Progenitor cell of endocrine pancreas (in vitro differentiated cells): Measurements from ENCODE around the gene SERPINA5. TPM values are rescaled to one million over a fixed set of nuclear protein-coding genes. Genes with fewer than 3 reads are reported as not detected.

Source experiments
- DNase-seq: peaks from one replicate; pipeline ENCODE4 v3.0.0; 2021; ENCODE audit warnings: low spot score; ENCODE audit not compliant: unreplicated experiment
- H3K27ac Mint-ChIP-seq: 2 replicates; pipeline ENCODE4 v1.8.0; 2021; ENCODE audit warnings: mild to moderate bottlenecking, moderate library complexity, mixed read lengths
- H3K27me3 Mint-ChIP-seq: 2 replicates; pipeline ENCODE4 v1.8.0; 2021; ENCODE audit warnings: mixed read lengths
- H3K36me3 Mint-ChIP-seq: 2 replicates; pipeline ENCODE4 v1.8.0; 2022; ENCODE audit warnings: mixed read lengths; ENCODE audit not compliant: insufficient read depth
- H3K4me1 Mint-ChIP-seq: 2 replicates; pipeline ENCODE4 v1.8.0; 2021; ENCODE audit warnings: low read depth, mixed read lengths
- H3K4me3 Mint-ChIP-seq: 2 replicates; pipeline ENCODE4 v1.8.0; 2021; ENCODE audit warnings: low read depth, mild to moderate bottlenecking, moderate library complexity, mixed read lengths
- H3K9me3 Mint-ChIP-seq: 2 replicates; pipeline ENCODE4 v1.8.0; 2021; ENCODE audit warnings: low read depth, mixed read lengths
- CTCF ChIP-seq: fragments of 200-600 bp; sonication (generic); IDR thresholded peaks from one replicate; pipeline ENCODE4 v1.5.0; 2021; ENCODE audit warnings: antibody characterized with exemption, mild to moderate bottlenecking; ENCODE audit not compliant: unreplicated experiment
- total RNA-seq: library from RNA; stranded (reverse); gene quantifications from 2 replicates; pipeline ENCODE4 v1.2.1, GENCODE V29; 2021

The SERPINA5 gene
- total RNA-seq, 1 donor from 2014 or later: 37.7 TPM

- no peak for TF ChIP-seq CTCF
- H3K27me3 Mint-ChIP-seq: peaks cover 11% of the 10 kb centered on the region
- no peak overlapping the region for H3K27ac Mint-ChIP-seq
- H3K36me3 Mint-ChIP-seq: peaks cover 12% of the 10 kb centered on the region
- no peak overlapping the region for H3K4me3 Mint-ChIP-seq
- no peaks in the 10 kb centered on the region for H3K4me1 Mint-ChIP-seq
- H3K9me3 Mint-ChIP-seq: peaks cover 26% of the 10 kb centered on the region
- no peak for DNase-seq
These were observed 40.3 kb downstream of the SERPINA5 start for GRCh38 chr14:94621358-94622134.

DNA sequence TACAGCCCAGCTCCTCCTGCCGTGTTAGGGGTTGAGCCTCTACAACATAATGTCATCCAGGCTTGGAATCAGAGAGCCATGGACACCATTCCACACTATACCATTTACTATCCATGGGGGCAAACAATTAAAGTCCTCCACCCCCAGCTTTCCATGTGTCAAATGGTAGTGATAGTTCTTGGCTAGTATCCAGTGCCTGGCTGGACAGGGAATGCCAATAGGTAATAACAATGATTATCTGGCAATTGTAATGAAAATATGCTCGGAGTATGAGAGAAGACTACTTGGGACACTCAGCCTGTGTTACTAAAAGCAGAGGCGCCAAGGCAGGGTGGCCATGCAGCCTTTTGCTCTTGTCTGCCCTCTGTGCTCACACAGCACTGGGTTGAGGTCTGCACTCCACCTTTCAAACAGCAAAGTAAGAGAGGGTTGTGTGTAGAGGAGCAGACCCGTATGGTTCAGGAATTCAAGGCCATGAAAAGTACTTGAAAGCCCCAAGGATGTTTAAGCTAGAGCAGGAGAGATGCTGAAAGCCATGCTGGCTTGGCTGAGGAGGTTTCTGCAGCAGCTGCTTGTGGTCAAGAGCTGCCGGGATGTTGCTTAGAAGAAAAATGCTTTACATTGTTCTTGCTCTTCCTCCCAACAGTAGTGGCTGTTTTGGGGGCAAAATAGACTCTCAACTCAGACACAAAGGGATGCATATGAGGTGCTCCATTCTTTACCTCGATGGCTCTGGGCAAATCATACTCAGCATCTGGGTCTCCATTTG, 41.6 kb downstream of the SERPINA5 start:
- Mint-ChIP-seq H3K4me1 (peaks cover 3% of the 10 kb centered on the region), H3K27me3 (peaks cover 11% of the 10 kb centered on the region), H3K9me3 (peaks cover 14% of the 10 kb centered on the region), H3K36me3 (peaks cover 8% of the 10 kb centered on the region), H3K27ac (no peak overlapping the region), H3K4me3 (no peak overlapping the region)
- TF ChIP-seq CTCF: no peak
- DNase-seq: no peak

DNA sequence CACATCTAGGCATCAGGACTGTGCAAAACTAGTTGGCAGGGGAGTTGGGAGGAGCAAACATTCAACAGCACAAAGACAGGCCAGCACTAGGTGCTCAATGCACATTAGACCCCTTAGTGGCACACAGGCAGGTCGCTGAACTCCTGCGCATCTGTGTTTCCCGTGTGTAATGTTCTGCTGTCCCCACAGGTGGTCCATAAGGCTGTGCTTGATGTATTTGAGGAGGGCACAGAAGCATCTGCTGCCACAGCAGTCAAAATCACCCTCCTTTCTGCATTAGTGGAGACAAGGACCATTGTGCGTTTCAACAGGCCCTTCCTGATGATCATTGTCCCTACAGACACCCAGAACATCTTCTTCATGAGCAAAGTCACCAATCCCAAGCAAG, 42.2 kb downstream of the SERPINA5 start:
- H3K27me3 Mint-ChIP-seq: peaks cover 11% of the 10 kb centered on the region
- peaks cover 8% of the 10 kb centered on the region for H3K9me3 Mint-ChIP-seq
- peaks cover 8% of the 10 kb centered on the region for H3K36me3 Mint-ChIP-seq
- no peak for DNase-seq
- H3K4me3 Mint-ChIP-seq: no peak overlapping the region
- H3K27ac Mint-ChIP-seq: no peak overlapping the region
- H3K4me1 Mint-ChIP-seq: peaks cover 3% of the 10 kb centered on the region
- no peak for TF ChIP-seq CTCF

- no peak for TF ChIP-seq CTCF
- no peak overlapping the region for H3K4me3 Mint-ChIP-seq
- no peak for DNase-seq
- peaks cover 3% of the 10 kb centered on the region for H3K9me3 Mint-ChIP-seq
- peaks cover 3% of the 10 kb centered on the region for H3K4me1 Mint-ChIP-seq
- H3K27ac Mint-ChIP-seq: no peak overlapping the region
- H3K27me3 Mint-ChIP-seq: peaks cover 15% of the 10 kb centered on the region
- H3K36me3 Mint-ChIP-seq: peaks cover 2% of the 10 kb centered on the region
These were observed 42.8 kb downstream of the SERPINA5 start for GRCh38 chr14:94623856-94624499.
